ENCODE results near the gene SH3PXD2A. TPM values are rescaled to one million over a fixed set of nuclear protein-coding genes. Genes with fewer than 3 reads are reported as not detected.

SH3PXD2A gene
- total RNA-seq, 2 donors from 2014 or later = 48.5 to 49.4 TPM

DNA sequence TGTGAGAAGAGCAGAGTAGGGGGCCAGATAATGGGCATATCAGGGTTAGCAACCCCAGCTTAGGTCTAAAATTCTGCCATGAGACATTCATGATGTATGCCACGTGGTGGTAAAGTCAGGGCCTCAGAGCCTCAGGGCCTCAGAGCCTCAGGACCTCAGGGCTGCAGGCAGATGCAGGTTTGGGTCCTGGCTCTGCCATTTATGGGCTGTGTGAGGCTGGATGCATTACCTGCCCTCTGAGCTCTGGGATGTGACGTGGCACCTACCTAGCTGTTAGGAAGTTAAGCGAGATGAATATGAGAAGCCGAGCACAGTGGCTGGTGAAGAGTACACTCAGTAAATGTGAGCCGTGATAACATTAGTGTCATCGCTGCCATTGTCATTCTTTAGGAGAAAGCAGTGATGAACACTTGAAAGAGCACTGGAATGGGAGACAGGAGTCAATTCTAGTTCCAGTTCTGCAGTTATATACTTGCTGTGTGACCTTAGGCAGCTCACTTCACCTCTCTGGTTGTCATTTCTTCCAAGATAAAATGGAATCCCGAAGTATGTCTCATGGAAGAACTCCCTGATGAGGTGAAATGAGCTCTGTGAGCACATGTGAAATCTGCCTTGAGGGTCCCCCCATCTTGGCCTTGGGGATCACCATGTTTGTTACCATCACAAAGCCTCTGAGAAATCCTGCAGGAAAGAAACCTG, 127.2 kb downstream of the SH3PXD2A start:
- DNase-seq (no peak), ATAC-seq (no peak)
- intact Hi-C loops (cut with DNase I, micrococcal nuclease) = no loop called here

DNA sequence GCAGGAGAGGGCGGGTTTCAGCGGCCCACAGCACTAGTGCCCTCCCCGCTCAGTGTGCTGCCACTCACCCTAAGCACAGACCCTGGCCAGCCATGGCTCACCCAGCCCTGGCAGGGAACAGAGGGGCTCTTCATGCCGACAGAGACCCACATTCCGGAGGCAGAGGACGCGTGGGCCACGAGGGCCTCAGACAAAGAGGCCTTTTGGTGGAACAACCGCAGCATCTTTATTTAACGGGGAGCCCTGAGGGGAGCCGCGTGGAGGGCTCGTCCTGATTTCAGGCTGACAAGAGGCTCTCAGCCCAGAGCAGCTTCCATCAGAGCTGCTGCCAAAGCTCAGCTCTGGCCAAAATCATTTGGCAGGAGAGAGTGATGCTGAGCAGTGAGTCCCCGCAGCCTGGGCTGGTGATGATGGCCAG, 127.8 kb downstream of the SH3PXD2A start:
- no peak for ATAC-seq
- intact Hi-C loops (cut with DNase I, micrococcal nuclease) = no loop called here

DNA sequence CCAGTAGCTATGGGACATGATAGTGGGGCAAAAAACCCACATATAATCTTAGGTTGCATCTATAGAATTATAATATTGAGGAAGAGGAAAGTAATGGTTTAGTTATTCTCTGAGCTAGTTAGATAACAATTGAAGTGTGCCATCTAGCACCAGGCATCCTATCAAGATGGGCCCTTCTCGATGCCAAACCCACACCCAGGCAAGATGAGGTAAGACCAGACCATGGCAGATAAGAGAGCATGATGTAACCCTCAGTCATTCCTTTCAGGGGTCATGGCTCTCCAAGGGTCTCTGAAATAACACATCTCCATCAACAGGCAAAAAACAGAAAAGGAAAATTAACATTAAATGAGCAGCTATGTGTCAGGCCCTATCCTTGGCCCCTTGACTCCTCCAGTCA, 128.7 kb downstream of the SH3PXD2A start:
- intact Hi-C loops (cut with DNase I, micrococcal nuclease) = no loop called here
- no peak for ATAC-seq
- no peak for DNase-seq

More for the DNA sequence above, 127.8 kb downstream of the SH3PXD2A start:
- DNase-seq = no peak

DNA sequence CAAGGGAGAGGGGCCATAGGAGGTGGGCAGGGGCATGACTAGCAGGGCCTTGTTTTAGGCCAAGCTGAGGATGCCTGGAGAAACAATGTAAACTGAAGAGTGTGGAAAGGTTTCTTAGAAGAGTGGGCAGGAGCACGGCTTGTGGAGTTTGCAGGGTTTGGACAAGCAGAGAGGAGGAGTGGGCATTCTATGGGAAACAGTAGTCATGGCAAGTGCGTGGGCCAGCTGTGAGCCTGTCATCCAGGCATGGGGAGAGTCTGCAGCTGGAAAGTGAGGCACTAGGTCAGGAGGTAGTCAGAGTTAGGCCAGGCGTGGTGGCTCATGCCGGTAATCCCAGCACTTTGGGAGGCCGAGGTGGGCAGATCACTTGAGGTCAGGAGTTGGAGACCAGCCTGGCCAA, 130.1 kb downstream of the SH3PXD2A start:
- intact Hi-C loops (cut with DNase I, micrococcal nuclease) = no loop called here
- no peak for DNase-seq
- ATAC-seq = no peak

DNA sequence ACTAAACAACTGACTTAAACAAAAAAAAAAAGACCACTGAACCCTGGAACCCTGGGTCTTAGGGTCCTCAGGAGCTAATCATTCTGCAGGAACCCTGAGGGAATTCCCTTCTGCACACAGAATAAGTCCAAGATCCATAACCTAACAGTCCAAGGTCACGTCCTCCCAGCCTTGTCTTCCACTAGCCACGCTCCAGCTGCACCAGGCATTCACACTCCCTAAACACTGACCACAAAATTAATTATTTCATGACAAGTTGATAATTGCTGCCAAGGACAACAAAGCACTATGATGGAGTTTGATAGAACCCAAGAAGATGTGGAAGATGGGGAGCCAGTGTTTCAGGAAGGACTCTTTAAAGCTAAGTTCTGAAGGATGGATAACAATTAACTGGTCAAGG, 130.6 kb downstream of the SH3PXD2A start:
- no peak for ATAC-seq
- intact Hi-C loops (cut with DNase I, micrococcal nuclease) = no loop called here
- no peak for DNase-seq

DNA sequence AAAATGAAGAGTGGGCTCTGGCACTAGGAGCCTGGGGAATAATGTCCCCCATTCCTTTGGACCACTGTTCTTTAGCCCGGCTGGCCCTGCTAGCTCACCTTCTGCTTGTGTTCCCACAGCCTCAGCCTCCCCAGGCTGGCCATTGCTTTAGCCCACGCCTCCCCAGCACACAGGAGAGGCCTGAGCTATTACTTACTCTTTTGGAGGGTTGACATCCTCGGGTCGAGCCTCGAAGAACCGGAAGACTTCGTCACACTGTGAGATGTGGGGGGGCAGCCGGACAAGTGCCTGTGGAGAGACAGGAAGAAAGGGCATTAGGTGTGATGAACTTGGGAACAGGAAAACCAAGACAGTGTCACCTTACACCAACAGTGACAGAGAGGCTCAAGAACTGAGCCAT, 131.3 kb downstream of the SH3PXD2A start:
- ATAC-seq = no peak
- intact Hi-C loops (cut with DNase I, micrococcal nuclease) = no loop called here
- no peak for DNase-seq

DNA sequence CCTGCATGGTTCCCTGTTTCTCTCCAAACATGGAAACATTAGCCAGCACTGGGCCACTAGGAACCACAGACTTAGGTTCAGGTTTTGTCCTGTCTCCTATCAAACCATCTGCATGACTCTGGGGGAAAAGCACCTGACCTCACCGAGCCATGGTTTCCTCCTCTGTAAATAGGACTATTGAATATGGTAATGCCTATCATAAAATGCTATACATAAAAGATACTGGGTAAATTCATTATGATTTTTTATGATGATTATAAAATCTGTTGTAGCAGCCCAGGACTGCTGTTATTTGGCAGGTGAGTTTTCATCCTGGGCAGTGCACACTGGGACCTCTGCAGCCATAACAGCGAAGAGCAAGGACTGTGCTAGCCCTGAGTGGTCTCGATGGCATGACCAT, 131.8 kb downstream of the SH3PXD2A start:
- peak; percentile 76 for ATAC-seq
- DNase-seq = no peak
- intact Hi-C loops (cut with DNase I, micrococcal nuclease) = no loop called here

DNA sequence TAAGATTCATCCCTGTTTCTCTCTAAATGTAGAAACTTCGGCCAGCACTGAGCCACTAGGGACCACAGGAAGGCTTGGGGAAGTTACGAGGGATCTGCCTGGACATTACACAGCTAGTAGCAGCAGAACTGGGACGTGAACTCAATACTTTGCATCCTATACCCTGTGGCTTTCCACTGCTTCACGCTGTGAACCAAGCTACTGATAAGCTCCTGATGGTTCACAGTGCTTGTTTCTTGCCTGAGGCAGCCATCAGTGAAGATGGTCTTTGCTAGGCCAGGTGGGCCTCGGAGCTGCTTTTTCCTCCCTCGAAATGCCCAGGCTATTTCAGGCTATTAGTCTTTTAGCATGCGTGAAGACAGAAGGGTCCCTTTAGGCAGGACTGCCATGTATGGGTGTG, 132.7 kb downstream of the SH3PXD2A start:
- ATAC-seq (no peak), DNase-seq (no peak)
- intact Hi-C loops (cut with DNase I, micrococcal nuclease) = no loop called here

DNA sequence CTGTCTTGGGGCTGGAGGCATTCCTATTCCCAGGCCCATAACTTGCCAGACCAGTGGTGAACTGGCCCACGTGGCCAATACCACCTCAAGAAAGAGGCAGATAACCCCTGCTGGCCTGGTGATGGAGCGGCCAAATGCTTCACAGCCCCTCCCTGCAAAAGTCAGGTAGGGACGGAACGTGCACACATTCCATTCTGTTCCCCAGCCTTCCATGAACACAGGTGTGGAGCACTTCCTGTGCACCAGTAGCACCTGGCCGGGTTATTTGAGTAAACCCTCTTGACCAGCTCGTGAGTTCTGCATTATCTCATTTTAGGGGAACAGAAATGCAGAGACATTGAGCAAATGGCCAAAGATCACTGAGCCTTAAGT, 134.4 kb downstream of the SH3PXD2A start:
- no peak for ATAC-seq

DNA sequence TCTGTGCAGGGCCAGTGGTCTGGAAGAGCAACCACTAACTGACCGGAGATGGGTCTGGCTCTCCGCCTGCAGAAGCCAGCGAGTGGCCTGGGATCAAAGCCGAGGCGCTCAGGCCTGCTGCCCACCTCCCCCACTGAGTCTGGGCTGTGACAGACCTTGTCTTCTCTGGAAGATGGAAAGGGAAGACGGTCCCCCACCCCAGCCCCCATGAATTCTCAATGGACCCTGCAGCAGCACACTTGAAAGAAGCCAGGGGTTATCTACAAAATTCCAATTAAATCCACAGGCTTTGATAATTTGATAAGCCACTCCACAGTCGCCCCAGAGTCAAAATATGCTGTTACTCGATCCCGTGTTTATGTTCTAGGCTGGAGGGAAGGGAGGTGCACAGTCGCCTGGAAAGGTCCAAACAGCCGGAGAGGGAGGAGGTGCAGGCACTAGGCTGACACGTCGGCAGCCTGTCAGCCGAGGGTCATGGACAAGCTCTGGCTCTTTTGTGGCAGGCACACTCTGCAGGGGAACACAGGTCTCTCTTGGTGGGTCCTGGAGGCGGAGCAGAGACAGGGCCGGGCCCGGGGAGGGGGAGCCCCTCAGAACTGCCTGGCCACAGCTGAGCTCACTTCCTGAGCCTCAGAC, 134.9 kb downstream of the SH3PXD2A start:
- DNase-seq (no peak), ATAC-seq (no peak)
- intact Hi-C loops (cut with DNase I, micrococcal nuclease) = no loop called here

More for the DNA sequence above, 134.4 kb downstream of the SH3PXD2A start:
- intact Hi-C loops (cut with DNase I, micrococcal nuclease) = no loop called here
- no peak for DNase-seq

DNA sequence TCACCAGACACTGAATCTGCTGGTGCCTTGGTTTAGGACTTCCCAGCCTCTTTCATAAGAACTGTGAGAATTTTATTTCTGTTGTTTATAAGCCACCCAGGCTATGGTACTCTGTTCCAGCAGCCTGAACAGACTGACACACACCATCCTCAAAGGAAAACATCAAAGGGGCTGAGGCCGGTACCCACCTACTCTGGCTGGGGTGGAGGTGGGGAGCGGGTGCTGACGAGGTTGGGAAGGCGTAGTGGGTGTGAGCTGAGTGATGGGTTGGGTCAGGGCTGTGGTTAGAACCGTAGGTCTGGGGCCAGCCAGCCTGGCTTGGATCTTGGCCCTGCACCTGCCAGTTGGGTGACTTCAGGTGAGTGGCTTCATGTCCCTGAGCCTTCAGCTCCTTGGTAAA, 136.3 kb downstream of the SH3PXD2A start:
- intact Hi-C loops (cut with DNase I, micrococcal nuclease) = loop anchor here in 1 of 2 donors (5.0 kb wide), 1 partner anchor 138 kb away; the partner anchor contains the start of gene SH3PXD2A
- no peak for ATAC-seq
- DNase-seq = no peak

DNA sequence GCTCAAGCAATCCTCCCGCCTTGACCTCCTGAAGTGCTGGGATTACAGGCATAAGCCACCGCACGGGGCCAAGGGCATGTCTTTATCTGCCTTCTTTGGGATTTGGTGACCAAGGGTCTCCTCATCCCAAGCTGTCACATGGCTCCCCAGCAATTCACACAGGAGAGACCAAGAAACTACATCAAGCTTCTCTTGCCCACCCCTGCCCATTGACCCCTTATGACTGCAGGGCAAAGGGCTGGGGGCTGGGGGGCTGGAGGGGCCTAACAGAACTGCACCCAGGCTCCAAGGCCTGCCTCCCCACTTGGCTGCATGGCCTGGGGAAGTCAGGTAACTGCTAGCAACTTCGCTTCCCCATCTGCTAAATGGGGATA, 137.1 kb downstream of the SH3PXD2A start:
- no peak for DNase-seq
- no peak for ATAC-seq
- intact Hi-C loops (cut with DNase I, micrococcal nuclease) = loop anchor here in 1 of 2 donors (5.0 kb wide), 1 partner anchor 139 kb away; the partner anchor contains the start of gene SH3PXD2A

DNA sequence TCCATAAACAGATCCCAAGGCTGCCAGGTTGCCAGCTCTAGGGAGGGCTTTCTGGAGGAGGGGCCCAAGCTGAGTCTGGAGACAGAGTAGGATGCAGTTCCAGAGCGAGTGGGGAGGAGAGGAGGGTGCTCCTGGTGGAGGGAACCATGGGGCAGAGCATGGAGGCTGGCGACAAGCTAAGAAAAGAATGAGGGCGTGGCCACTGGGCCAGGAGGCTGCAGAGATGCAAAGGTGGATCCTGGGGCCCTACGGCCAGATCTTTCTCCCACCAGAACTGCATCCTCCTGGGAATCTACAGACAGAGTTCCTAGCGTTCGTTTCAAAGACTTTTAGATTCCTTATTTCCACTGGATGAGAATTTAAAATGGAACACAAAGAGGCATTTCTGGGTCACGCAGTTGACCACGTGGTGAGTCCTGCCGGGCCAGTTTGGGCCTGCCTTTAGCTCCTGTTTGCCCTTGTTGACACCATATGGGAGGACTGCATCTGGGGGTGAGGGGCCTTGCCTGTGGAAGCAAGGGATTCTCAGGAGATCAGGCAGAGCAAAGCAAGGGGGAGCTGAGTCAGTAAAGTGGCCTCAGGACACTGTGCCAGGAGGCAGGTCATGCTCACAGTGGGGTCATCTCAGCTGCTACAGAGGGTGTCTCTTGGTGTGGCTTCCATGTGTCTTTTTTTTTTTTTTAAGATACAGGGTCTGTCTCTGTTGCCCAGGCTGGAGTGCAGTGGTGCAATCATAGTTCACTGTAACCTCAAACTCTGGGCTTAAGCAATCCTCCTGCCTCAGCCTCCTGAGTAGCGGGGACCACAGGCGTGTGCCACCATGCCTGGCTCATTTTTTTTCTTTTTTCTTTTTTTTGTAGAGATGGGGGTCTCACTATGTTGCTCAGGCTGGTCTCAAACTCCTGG, 137.8 kb downstream of the SH3PXD2A start:
- intact Hi-C loops (cut with DNase I, micrococcal nuclease) = loop anchor here in 1 of 2 donors (5.0 kb wide), 1 partner anchor 140 kb away; the partner anchor contains the start of gene SH3PXD2A
- ATAC-seq = no peak
- no peak for DNase-seq

DNA sequence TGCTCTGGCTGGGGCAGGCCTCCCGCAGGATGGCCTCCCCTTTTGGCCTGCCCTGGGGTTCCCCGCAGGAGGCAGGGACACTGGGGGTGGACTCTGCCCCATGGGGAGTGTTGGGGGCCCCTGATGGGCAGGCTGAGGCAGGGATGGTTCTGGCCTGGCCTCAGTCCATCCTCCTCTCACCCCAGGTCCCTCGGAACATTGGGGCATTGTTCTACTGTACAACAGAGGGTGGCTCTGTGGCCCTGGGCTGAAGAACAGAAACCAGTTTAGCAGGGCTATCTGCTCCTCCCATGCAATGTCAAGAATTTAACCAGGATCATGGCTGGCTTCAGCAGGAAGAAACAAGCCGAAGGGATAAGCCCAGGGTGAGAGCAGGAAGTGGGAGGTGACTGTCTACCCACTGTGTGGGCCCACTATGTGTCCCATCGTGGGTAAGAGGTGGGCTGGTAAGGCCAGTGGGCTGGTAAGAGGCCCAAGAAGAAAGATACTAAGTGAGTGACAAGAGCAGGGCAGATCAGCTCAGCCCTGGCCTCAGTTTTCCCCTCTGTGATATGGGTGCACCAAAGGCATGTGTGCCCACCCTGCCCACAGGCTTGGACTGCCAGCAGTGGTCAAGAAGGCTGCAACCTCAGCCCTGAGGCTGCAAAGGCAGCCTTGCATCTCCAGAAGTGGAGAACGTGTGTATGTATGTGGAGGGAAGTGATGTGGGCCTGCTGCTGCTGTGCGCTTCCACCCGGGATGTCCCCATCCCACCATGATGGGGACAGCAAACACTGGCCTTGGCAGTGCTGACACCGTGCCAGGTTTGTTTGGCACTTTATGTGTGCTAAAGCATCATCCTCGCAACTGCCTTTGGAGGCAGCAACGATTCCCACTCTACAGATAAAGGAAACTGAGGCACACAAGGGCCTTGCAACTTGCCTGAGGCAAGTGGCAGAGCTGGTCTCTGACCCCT, 138.9 kb downstream of the SH3PXD2A start:
- DNase-seq = no peak
- intact Hi-C loops (cut with DNase I, micrococcal nuclease) = loop anchor here in 1 of 2 donors (5.0 kb wide), 1 partner anchor 141 kb away; the partner anchor contains the start of gene SH3PXD2A
- peak; percentile 64 for ATAC-seq

DNA sequence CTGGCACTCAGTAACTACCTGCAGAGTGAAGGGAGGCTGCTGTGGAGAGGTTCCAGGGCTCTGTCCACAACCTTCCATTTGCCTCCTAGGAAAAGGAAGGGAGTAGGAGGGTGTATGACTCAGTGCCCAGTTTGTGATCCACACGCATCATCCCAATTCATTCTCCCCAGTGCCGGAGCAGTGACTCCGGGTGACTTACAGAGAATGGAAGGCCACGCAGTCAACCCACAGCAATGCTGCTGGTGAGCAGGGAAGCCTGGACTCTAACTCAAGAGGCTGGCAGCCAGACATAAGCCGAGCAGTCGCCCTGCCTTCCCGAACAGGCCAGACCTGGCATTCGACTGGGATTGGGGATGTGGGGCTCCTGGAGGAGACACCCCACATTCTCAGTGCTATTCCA, 139.9 kb downstream of the SH3PXD2A start:
- intact Hi-C loops (cut with DNase I, micrococcal nuclease) = loop anchor here in 1 of 2 donors (5.0 kb wide), 1 partner anchor 142 kb away; the partner anchor contains the start of gene SH3PXD2A
- ATAC-seq = no peak
- DNase-seq = no peak

DNA sequence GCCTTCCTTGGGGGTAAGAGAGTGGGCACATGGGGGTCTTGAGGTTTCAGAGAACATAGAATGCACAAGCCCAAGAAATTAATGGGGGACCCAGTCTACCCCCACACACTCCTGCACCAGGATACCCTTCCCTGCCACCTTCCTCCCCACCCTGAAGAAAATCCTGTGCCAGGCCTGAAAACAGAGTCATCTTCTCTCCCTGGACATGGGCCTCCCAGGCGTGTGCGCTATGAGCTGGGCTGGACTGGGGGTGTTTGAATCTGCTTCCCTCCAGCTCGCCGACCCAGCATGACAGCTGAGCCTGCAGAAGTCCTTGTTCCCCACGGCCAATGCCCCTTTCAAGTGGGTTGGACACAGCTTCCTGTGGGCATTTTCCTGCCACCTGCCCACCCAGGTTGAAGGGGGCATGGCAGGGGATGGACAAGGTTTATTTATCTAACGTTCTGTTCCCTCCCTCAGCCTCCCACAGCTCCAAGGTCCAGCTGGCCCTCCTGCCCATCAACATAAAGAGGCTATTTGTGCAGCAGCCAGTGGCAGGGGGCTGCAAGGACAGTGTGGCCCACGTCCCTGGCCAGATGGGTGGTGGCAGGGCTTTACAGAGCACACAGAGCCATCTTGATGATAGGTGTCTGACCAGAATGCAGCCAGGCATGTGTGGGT, 141.0 kb downstream of the SH3PXD2A start:
- no peak for ATAC-seq
- no peak for DNase-seq
- intact Hi-C loops (cut with DNase I, micrococcal nuclease) = no loop called here

DNA sequence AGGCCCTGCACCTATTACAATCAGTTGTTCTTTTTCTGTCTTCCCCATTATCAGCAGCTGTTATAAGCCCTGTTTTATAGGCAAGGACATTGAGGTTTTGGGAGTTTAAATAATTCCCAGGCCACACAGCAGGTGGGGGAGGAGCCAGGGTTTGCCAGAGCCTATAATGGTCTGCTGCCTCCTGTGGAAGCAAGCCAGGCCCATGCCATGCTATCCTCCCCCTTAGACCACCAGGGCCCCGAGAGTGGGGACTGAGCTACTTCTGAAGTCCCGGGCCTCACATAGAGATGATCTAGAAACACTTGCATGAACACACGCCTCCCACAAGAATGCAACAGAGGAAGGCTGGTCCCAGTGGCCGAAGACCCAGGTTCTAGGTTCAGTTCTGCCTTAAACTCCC, 141.7 kb downstream of the SH3PXD2A start:
- ATAC-seq (no peak), DNase-seq (no peak)
- intact Hi-C loops (cut with DNase I, micrococcal nuclease) = loop anchor here in 1 of 2 donors (2.0 kb wide), 1 partner anchor 145 kb away; no protein-coding TSS in a partner anchor

All from left colon (tissue), 2 donors.